Activated T-cell treated with anti-CD3 and anti-CD28 coated beads, Interleukin-2, amount 50 U/mL, for 1 hour (primary cell): ENCODE data around the gene LRRFIP1.
"Not testable (repeated sequence)": the region's sequence is repeated elsewhere in the genome, so short reads cannot be mapped to it uniquely, and the experiment has no call there.

ENCODE experiments used
- DNase-seq: peaks from one replicate; pipeline ENCODE4 v3.0.0-alpha.2; 2020

LRRFIP1 gene

GRCh38 chr2:237666606-237667005, 39.2 kb downstream of the LRRFIP1 start:
- no peak for DNase-seq

- not testable (repeated sequence) for DNase-seq
Observed at GRCh38 chr2:237667050-237667576, 39.7 kb downstream of the LRRFIP1 start.

- no peak for DNase-seq
Observed at GRCh38 chr2:237667893-237668292, 40.5 kb downstream of the LRRFIP1 start.

- no peak for DNase-seq
Observed at GRCh38 chr2:237668440-237668839, 41.1 kb downstream of the LRRFIP1 start.

GRCh38 chr2:237669283-237669627, 41.9 kb downstream of the LRRFIP1 start:
- DNase-seq, result no peak

GRCh38 chr2:237669628-237670392, 42.4 kb downstream of the LRRFIP1 start:
- DNase-seq, result no peak

- no peak for DNase-seq
Observed at GRCh38 chr2:237670641-237671040, 43.3 kb downstream of the LRRFIP1 start.

- DNase-seq, result no peak
Observed at GRCh38 chr2:237671466-237672138, 44.2 kb downstream of the LRRFIP1 start.

- DNase-seq, result no peak
Observed at GRCh38 chr2:237672731-237673129, 45.3 kb downstream of the LRRFIP1 start.

- peak; percentile 88 for DNase-seq
Observed at GRCh38 chr2:237673130-237674001, 46.0 kb downstream of the LRRFIP1 start.

- peak; percentile 83 for DNase-seq
Observed at GRCh38 chr2:237674731-237675276, 47.4 kb downstream of the LRRFIP1 start.

GRCh38 chr2:237675316-237675715, 47.9 kb downstream of the LRRFIP1 start:
- no peak for DNase-seq

GRCh38 chr2:237680702-237681478, 53.5 kb downstream of the LRRFIP1 start:
- no peak for DNase-seq

- DNase-seq, result no peak
Observed at GRCh38 chr2:237682151-237682550, 54.8 kb downstream of the LRRFIP1 start.

- no peak for DNase-seq
Observed at GRCh38 chr2:237682856-237683670, 55.7 kb downstream of the LRRFIP1 start.

GRCh38 chr2:237685408-237685807, 58.0 kb downstream of the LRRFIP1 start:
- no peak for DNase-seq

- no peak for DNase-seq
Observed at GRCh38 chr2:237686659-237687136, 59.3 kb downstream of the LRRFIP1 start.

- no peak for DNase-seq
Observed at GRCh38 chr2:237688081-237688480, 60.7 kb downstream of the LRRFIP1 start.

GRCh38 chr2:237688541-237688940, 61.2 kb downstream of the LRRFIP1 start:
- DNase-seq, result not testable (repeated sequence)

- no peak for DNase-seq
Observed at GRCh38 chr2:237689336-237690131, 62.1 kb downstream of the LRRFIP1 start.
